ENCODE data around the gene ZRANB1.

ZRANB1 gene

DNA sequence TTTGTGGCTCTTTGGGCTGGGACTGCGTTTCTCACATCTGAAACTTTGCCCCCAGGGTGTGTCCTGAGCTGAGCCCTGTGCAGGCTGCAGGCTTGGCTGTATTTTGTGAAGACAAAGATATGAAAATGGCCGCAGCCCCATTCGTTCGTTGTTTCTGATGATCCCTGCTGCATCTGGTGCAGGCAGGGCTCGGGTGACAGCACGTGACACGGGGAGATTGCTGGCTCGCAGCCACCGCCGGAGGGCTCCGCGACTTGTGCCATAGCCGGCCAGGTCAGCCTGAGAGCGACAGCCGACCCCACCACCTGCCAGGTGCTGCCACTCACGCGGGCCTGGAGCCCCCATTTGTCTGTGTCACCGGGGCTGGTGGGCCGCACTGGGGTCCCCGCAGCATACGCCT is 81.3 kb downstream of the ZRANB1 start:
- Histone ChIP-seq H3K36me3 (ENCODE audit: control insufficient read depth, insufficient read depth, low read length) (peaks cover 84% of the 10 kb centered on the region), H3K27me3 (ENCODE audit: control insufficient read depth, insufficient read depth, low read length) (no peaks in the 10 kb centered on the region), H3K9ac (ENCODE audit: low read depth, low read length) (no peak overlapping the region), H3K27ac (ENCODE audit: low read depth, low read length) (no peak overlapping the region), H3K9me3 (ENCODE audit: control insufficient read depth, insufficient read depth, low read length) (peaks cover 3% of the 10 kb centered on the region; the same call in 1 of the 2 replicates), H3K4me1 (ENCODE audit: control insufficient read depth, insufficient read depth, low read length) (peaks cover 4% of the 10 kb centered on the region; the same call in 1 of the 2 replicates), H3K4me3 (ENCODE audit: low read depth, low read length) (no peak overlapping the region)

DNA sequence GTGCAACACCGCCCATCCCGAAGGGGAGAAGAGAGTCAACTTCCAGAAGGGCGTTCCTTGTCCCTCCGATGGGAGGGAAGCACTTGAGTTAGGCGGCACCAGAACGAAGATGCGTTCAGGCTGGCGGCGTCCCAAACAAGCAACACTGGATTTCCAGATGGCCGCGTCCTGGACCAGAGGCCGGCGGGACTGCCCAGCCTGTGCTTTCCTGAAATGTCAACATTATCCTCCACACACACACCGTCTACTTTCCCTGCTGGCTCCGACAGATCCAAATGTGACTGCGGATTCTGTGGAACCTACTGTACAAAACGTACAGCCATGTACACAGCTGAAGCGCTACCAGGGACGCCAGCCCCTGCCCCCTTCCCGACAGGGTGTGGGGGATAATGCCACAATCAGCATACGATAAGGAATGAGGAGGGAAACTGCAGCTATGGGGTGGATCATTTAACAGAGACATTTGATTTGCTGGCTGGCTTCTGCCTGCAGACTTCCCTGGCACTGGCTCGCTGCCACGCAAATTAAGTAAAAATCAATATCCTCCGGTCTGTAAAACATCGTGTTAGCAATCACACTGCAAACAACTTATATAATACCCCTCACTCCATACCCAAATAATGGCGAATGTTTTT is 82.1 kb downstream of the ZRANB1 start:
- H3K4me1 ChIP-seq (ENCODE audit: control insufficient read depth, insufficient read depth, low read length), result peaks cover 12% of the 10 kb centered on the region
- peaks cover 87% of the 10 kb centered on the region for H3K36me3 ChIP-seq (ENCODE audit: control insufficient read depth, insufficient read depth, low read length)
- H3K27me3 ChIP-seq (ENCODE audit: control insufficient read depth, insufficient read depth, low read length), result no peaks in the 10 kb centered on the region
- H3K4me3 ChIP-seq (ENCODE audit: low read depth, low read length), result no peak overlapping the region
- no peak overlapping the region for H3K27ac ChIP-seq (ENCODE audit: low read depth, low read length)
- peaks cover 3% of the 10 kb centered on the region; the same call in 1 of the 2 replicates for H3K9me3 ChIP-seq (ENCODE audit: control insufficient read depth, insufficient read depth, low read length)
- no peak overlapping the region for H3K9ac ChIP-seq (ENCODE audit: low read depth, low read length)

DNA sequence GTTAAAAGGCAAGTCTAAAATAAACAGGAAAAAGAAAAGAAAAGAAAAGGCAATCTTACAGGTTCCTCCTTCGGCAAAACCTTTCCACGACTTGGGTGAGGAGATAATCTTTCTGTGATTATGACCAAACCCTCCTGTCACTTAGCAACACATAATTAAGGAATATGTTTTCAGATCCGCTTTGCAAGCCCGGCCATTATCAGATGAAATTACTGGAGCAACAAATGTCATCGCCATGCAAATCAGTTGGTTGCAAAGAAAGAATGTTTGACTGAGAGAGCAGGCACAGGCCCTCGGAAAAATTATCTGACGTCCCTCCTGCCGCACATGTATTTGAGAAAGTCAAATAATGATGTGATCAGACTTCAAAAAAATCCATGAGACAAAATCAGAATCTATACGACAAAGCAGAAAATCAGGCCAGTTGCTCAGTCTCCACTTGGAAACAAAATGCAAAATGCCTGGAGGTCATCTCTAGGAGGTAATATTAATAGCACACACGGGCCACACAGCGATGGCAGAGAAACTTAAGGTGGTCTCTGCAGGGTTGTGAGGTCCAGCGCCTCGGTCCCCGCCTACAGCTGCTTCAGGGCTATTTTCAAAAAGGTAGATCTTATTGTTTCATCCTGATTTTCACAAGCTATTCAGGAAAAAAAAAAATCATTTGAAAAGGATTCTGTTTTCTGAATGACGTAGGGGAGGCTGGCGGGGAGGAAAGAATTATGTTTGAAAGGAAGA is 82.7 kb downstream of the ZRANB1 start:
- H3K27me3 ChIP-seq (ENCODE audit: control insufficient read depth, insufficient read depth, low read length), result no peaks in the 10 kb centered on the region
- no peak overlapping the region for H3K4me3 ChIP-seq (ENCODE audit: low read depth, low read length)
- H3K9ac ChIP-seq (ENCODE audit: low read depth, low read length), result no peak overlapping the region
- peaks cover 3% of the 10 kb centered on the region; the same call in 1 of the 2 replicates for H3K9me3 ChIP-seq (ENCODE audit: control insufficient read depth, insufficient read depth, low read length)
- H3K4me1 ChIP-seq (ENCODE audit: control insufficient read depth, insufficient read depth, low read length), result peaks cover 15% of the 10 kb centered on the region
- no peak overlapping the region for H3K27ac ChIP-seq (ENCODE audit: low read depth, low read length)
- peaks cover 83% of the 10 kb centered on the region for H3K36me3 ChIP-seq (ENCODE audit: control insufficient read depth, insufficient read depth, low read length)

- Histone ChIP-seq H3K36me3 (ENCODE audit: control insufficient read depth, insufficient read depth, low read length) (peaks cover 76% of the 10 kb centered on the region), H3K27ac (ENCODE audit: low read depth, low read length) (no peak overlapping the region), H3K27me3 (ENCODE audit: control insufficient read depth, insufficient read depth, low read length) (no peaks in the 10 kb centered on the region), H3K9me3 (ENCODE audit: control insufficient read depth, insufficient read depth, low read length) (no peaks in the 10 kb centered on the region; the same call in 1 of the 2 replicates), H3K4me1 (ENCODE audit: control insufficient read depth, insufficient read depth, low read length) (peaks cover 18% of the 10 kb centered on the region), H3K9ac (ENCODE audit: low read depth, low read length) (no peak overlapping the region), H3K4me3 (ENCODE audit: low read depth, low read length) (no peak overlapping the region)
Measured at GRCh38 chr10:125025341-125025740, 83.4 kb downstream of the ZRANB1 start.

- Histone ChIP-seq H3K9me3 (ENCODE audit: control insufficient read depth, insufficient read depth, low read length) (no peaks in the 10 kb centered on the region; the same call in 1 of the 2 replicates), H3K4me1 (ENCODE audit: control insufficient read depth, insufficient read depth, low read length) (peaks cover 18% of the 10 kb centered on the region), H3K27me3 (ENCODE audit: control insufficient read depth, insufficient read depth, low read length) (no peaks in the 10 kb centered on the region), H3K27ac (ENCODE audit: low read depth, low read length) (no peak overlapping the region), H3K4me3 (ENCODE audit: low read depth, low read length) (no peak overlapping the region), H3K36me3 (ENCODE audit: control insufficient read depth, insufficient read depth, low read length) (peaks cover 71% of the 10 kb centered on the region), H3K9ac (ENCODE audit: low read depth, low read length) (no peak overlapping the region)
Measured at GRCh38 chr10:125026036-125026931, 84.4 kb downstream of the ZRANB1 start.

DNA sequence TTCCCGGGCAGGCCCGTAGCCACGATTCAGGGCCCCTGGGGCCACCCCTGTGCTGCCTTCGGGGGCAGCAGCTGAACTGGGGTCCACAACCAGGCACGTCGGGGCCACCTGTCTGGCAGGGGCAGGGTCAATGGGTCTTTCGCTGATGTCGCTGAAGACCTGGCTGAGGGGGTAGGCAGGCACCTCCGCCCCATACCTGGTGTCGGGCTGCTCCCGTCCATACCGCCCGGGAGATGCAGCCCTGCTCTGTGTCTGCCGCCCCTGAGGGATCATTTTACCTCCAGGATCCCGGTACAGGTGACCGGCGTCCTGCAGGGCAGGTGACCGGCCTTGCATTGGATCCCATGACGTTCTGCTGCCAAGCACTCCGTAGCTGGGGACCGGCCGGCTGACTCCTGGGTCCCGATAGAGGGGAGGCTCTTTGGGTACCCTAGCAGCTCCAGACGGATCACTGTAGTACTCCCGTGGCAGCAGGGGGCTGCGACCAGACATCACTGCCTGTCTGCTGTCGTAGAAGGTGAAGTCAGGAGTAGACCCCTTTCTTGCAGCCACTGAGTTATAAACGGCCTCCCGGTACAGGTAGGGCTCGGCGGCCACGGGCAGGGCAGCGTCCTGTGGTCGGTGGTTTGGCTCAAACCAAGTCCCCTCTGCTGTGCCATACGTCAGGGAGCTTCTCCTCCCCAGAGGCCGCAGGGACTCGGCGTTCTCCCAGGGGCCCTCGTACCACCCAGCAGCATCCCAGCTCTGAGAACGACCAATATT is 85.2 kb downstream of the ZRANB1 start:
- Histone ChIP-seq H3K4me1 (ENCODE audit: control insufficient read depth, insufficient read depth, low read length) (peaks cover 20% of the 10 kb centered on the region), H3K27ac (ENCODE audit: low read depth, low read length) (no peak overlapping the region), H3K9ac (ENCODE audit: low read depth, low read length) (no peak overlapping the region), H3K4me3 (ENCODE audit: low read depth, low read length) (no peak overlapping the region), H3K36me3 (ENCODE audit: control insufficient read depth, insufficient read depth, low read length) (peaks cover 64% of the 10 kb centered on the region), H3K9me3 (ENCODE audit: control insufficient read depth, insufficient read depth, low read length) (no peaks in the 10 kb centered on the region), H3K27me3 (ENCODE audit: control insufficient read depth, insufficient read depth, low read length) (no peaks in the 10 kb centered on the region)

DNA sequence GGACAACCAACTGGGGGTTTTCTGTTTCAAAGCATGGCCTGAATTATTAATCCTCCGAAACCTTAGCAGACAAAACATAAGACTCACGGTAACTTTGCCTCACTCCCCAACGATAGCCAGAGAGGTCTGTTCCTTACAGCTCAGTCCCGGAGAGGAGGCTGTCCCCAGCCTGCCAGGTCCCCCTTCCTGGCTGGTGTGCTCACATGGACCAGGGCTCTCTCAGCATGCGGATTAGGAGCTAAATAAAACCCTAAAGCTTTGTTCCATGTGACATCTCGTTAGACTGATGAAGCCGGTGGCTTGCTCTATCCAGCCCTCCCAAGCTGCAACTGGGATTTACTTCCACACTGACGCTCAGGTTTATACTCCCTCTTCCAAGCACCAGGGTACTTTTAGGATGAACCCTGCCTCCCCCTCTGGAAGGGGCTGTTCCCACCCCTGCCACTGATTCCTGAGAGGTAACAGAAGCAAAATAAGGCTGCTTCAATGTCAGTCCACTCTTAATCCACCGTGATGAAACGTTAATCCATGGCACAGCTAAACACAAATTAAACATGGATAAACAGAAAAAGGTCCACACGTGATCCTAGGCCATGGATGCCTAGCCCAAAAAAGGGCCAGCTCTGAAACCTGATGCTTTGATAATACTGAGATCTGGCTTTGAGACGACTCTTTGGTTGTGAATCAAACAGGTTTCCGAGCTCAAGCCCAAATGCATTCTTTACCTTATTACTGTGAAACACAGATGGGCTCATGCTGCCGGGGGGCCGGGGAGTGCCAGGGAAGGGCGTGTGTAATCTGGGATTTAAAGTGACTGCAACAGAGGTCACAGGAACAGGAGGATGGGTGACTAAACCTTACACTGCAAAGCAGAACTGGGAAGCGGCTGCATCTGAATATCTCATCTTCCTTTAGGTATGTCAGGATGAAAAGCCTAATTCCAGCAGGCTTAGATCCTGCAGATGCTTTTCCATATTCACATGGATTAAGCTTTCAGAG is 86.2 kb downstream of the ZRANB1 start:
- Histone ChIP-seq H3K4me3 (ENCODE audit: low read depth, low read length) (no peak overlapping the region), H3K36me3 (ENCODE audit: control insufficient read depth, insufficient read depth, low read length) (peaks cover 64% of the 10 kb centered on the region), H3K4me1 (ENCODE audit: control insufficient read depth, insufficient read depth, low read length) (peaks cover 20% of the 10 kb centered on the region), H3K27me3 (ENCODE audit: control insufficient read depth, insufficient read depth, low read length) (no peaks in the 10 kb centered on the region), H3K27ac (ENCODE audit: low read depth, low read length) (peak overlapping the region; percentile 53), H3K9me3 (ENCODE audit: control insufficient read depth, insufficient read depth, low read length) (no peaks in the 10 kb centered on the region), H3K9ac (ENCODE audit: low read depth, low read length) (no peak overlapping the region)

DNA sequence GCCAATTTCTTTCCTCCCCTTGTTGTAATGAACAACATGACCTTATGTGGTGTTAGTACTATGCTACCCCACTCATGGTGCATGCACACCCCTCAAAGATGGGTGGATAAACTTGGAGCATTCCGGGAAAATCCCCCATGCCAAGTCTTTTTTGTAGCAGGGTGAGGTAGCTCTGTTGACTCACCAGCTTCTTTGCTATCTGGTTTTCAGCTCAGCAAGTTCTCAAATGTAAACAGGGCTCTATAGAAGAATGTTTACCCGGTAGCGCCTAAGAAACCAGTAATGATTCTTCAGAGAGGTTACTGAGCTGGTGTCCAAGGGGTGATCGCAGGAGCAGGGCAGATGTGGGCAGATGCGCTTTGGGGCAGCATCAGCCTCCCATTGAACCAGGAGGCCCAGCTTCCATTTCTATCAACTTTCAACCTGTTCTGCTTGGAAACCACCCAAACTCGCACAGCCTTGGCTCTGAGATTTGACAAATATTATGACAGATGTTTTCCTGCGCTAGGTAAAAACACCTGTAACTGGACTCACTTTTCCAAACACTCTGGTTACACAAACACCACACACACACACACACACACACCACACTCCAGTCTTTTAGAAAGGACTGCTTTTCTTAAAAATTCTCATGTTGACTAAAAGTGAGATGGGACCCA is 87.8 kb downstream of the ZRANB1 start:
- no peak overlapping the region for H3K9ac ChIP-seq (ENCODE audit: low read depth, low read length)
- H3K9me3 ChIP-seq (ENCODE audit: control insufficient read depth, insufficient read depth, low read length), result no peaks in the 10 kb centered on the region
- no peaks in the 10 kb centered on the region for H3K27me3 ChIP-seq (ENCODE audit: control insufficient read depth, insufficient read depth, low read length)
- H3K27ac ChIP-seq (ENCODE audit: low read depth, low read length), result no peak overlapping the region
- no peak overlapping the region for H3K4me3 ChIP-seq (ENCODE audit: low read depth, low read length)
- peaks cover 20% of the 10 kb centered on the region for H3K4me1 ChIP-seq (ENCODE audit: control insufficient read depth, insufficient read depth, low read length)
- peaks cover 63% of the 10 kb centered on the region for H3K36me3 ChIP-seq (ENCODE audit: control insufficient read depth, insufficient read depth, low read length)

- H3K27ac ChIP-seq (ENCODE audit: low read depth, low read length), result no peak overlapping the region
- no peaks in the 10 kb centered on the region for H3K9me3 ChIP-seq (ENCODE audit: control insufficient read depth, insufficient read depth, low read length)
- peaks cover 65% of the 10 kb centered on the region for H3K36me3 ChIP-seq (ENCODE audit: control insufficient read depth, insufficient read depth, low read length)
- H3K9ac ChIP-seq (ENCODE audit: low read depth, low read length), result no peak overlapping the region
- H3K27me3 ChIP-seq (ENCODE audit: control insufficient read depth, insufficient read depth, low read length), result no peaks in the 10 kb centered on the region
- no peak overlapping the region for H3K4me3 ChIP-seq (ENCODE audit: low read depth, low read length)
- peaks cover 25% of the 10 kb centered on the region for H3K4me1 ChIP-seq (ENCODE audit: control insufficient read depth, insufficient read depth, low read length)
Measured at GRCh38 chr10:125030567-125031197, 88.8 kb downstream of the ZRANB1 start.

Data from HUES48 (cell line).